Measurements from ENCODE around the gene ST6GAL1. TPM values are rescaled to one million over a fixed set of nuclear protein-coding genes. Genes with fewer than 3 reads are reported as not detected.
"Not testable (repeated sequence)": the region's sequence is repeated elsewhere in the genome, so short reads cannot be mapped to it uniquely, and the experiment has no call there.

ST6GAL1 gene
- total and polyA plus RNA-seq, 2 of the 4 experiments (the other 2 are of a cell fraction) = 1.4 to 2.9 TPM

DNA sequence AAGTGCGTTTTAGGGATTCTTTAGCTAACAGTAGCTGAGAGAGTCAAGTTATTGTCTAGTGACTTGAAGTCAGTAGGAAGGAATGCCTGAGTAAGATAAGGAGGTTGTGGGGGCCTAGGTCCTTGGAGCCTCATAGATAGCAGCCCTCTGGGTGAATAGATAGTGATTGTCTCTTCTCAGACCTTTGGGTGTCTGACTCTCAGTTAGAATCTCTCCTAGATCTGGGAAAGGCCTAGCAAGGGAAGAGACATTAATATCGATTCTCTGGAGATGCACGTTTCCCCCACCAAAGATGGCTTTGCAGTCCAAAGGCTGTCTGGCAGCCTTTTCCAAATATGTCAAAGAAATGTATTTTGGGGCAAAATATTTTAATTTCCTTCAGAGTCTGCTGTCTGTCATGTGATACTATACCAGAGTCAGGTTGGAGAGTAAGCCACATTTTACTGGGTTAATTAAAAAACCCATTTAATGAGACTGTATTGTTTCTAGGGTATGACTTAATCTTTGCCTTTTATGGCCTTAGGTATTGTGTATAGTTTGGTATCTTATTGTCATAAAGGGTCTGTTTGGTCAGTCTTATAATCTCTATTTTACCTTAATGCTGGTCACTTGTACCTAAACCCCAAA, 92.2 kb downstream of the ST6GAL1 start:
- no CpG with 5 or more reads among the region's 3 CpGs for WGBS, 2 experiments (ENCODE audit: extremely low coverage in 2 of 2, insufficient read length in 1 of 2)
- H3K4me1 ChIP-seq (ENCODE audit: control insufficient read depth, insufficient read depth, low read length) = no peaks in the 10 kb centered on the region
- dilution Hi-C loops (cut with HindIII; ENCODE audit: low sequenced_read_pairs, unreplicated experiment) = no loop called here
- TF ChIP-seq CHD1 (IDR thresholded peaks at IDR 0.05; ENCODE audit: low read depth, low read length) (no peak), RCOR1 (IDR thresholded peaks at IDR 0.05; ENCODE audit: insufficient replicate concordance, low read length) (no peak)
- no peak overlapping the region for H3K18ac ChIP-seq (ENCODE audit: low read depth, low read length)
- no peaks in the 10 kb centered on the region for H3K27me3 ChIP-seq (ENCODE audit: control insufficient read depth, insufficient read depth, low read length)
- CTCF ChIA-PET = no interaction called here
- no peak overlapping the region for H3K4ac ChIP-seq (ENCODE audit: low read depth, low read length)
- no peaks in the 10 kb centered on the region for H3K36me3 ChIP-seq (ENCODE audit: control insufficient read depth, insufficient read depth, low read length)
- H3K4me2 ChIP-seq (ENCODE audit: low read depth, low read length) = no peak overlapping the region
- no peak overlapping the region for H4K8ac ChIP-seq (ENCODE audit: low read depth in 2 of 2, low read length in 2 of 2)
- no peak overlapping the region for H2AK9ac ChIP-seq (replicated peaks; ENCODE audit: low read depth, low read length, poor library complexity)
- no peaks in the 10 kb centered on the region for H3K9me1 ChIP-seq (ENCODE audit: insufficient read depth, low read length)
- H2AFZ ChIP-seq (replicated peaks; ENCODE audit: low read length, poor library complexity) = no peak overlapping the region
- no peak overlapping the region for H3K4me3 ChIP-seq (ENCODE audit: insufficient read depth, low read depth, low read length)
- ATAC-seq (ENCODE audit: low read depth) = no peak
- no peaks in the 10 kb centered on the region for H3K9me3 ChIP-seq (ENCODE audit: control insufficient read depth, insufficient read depth, low read length)
- no peak overlapping the region for H3K9ac ChIP-seq (ENCODE audit: low read depth, low read length)
- no peak overlapping the region for H3K56ac ChIP-seq (ENCODE audit: extremely low read depth, insufficient read depth, low read length)
- H4K91ac ChIP-seq (ENCODE audit: insufficient read depth, low read depth, low read length) = no peak overlapping the region
- no peak overlapping the region for H4K5ac ChIP-seq (ENCODE audit: low read depth, low read length)
- in situ Hi-C loops (cut with MboI; ENCODE audit: low sequenced_read_pairs) = no loop called here
- H3K27ac ChIP-seq (ENCODE audit: insufficient read depth, low read length) = no peak overlapping the region
- no peak overlapping the region for H3K23ac ChIP-seq (ENCODE audit: low read depth, low read length)
- no peak overlapping the region for H3K14ac ChIP-seq (replicated peaks; ENCODE audit: low read depth, low read length)
- BruUV-seq (replicated peaks) = no TSS peak
- H2BK5ac ChIP-seq (ENCODE audit: low read depth, low read length, poor library complexity, severe bottlenecking) = no peak overlapping the region
- no peaks in the 10 kb centered on the region for H3K79me1 ChIP-seq (ENCODE audit: low read depth in 1 of 2, low read length in 2 of 2)
- H2BK20ac ChIP-seq (ENCODE audit: low read depth, low read length) = no peak overlapping the region
- H2BK120ac ChIP-seq (ENCODE audit: low read depth, low read length) = no peak overlapping the region
- intact Hi-C loops (cut with micrococcal nuclease) = no loop called here
- no peak for DNase-seq
- no peak overlapping the region for H2BK15ac ChIP-seq (ENCODE audit: low read depth, low read length)
- POLR2A ChIA-PET (ENCODE audit: unreplicated experiment) = no interaction called here
- H4K20me1 ChIP-seq (ENCODE audit: insufficient read depth, low read length) = no peaks in the 10 kb centered on the region
- H2AK5ac ChIP-seq (ENCODE audit: low read depth, low read length) = no peak overlapping the region

GRCh38 chr3:187023340-187023739, 93.0 kb downstream of the ST6GAL1 start:
- ATAC-seq (ENCODE audit: low read depth); H2AFZ ChIP-seq (replicated peaks; ENCODE audit: low read length, poor library complexity); H2BK20ac ChIP-seq (ENCODE audit: low read depth, low read length); H3K4me1 ChIP-seq (ENCODE audit: control insufficient read depth, insufficient read depth, low read length); H2AK9ac ChIP-seq (replicated peaks; ENCODE audit: low read depth, low read length, poor library complexity); H3K9me1 ChIP-seq (ENCODE audit: insufficient read depth, low read length); H4K8ac ChIP-seq (ENCODE audit: low read depth in 2 of 2, low read length in 2 of 2); H3K9ac ChIP-seq (ENCODE audit: low read depth, low read length); H2BK15ac ChIP-seq (ENCODE audit: low read depth, low read length); H3K4me3 ChIP-seq (ENCODE audit: insufficient read depth, low read depth, low read length); H4K5ac ChIP-seq (ENCODE audit: low read depth, low read length); H3K27ac ChIP-seq (ENCODE audit: insufficient read depth, low read length); H2BK120ac ChIP-seq (ENCODE audit: low read depth, low read length); H2BK5ac ChIP-seq (ENCODE audit: low read depth, low read length, poor library complexity, severe bottlenecking); H3K18ac ChIP-seq (ENCODE audit: low read depth, low read length); DNase-seq; in situ Hi-C loops (cut with MboI; ENCODE audit: low sequenced_read_pairs); H3K9me3 ChIP-seq (ENCODE audit: control insufficient read depth, insufficient read depth, low read length); H4K20me1 ChIP-seq (ENCODE audit: insufficient read depth, low read length); H3K27me3 ChIP-seq (ENCODE audit: control insufficient read depth, insufficient read depth, low read length); dilution Hi-C loops (cut with HindIII; ENCODE audit: low sequenced_read_pairs, unreplicated experiment); H3K23ac ChIP-seq (ENCODE audit: low read depth, low read length); H3K4me2 ChIP-seq (ENCODE audit: low read depth, low read length); BruUV-seq (replicated peaks); H3K36me3 ChIP-seq (ENCODE audit: control insufficient read depth, insufficient read depth, low read length); CTCF ChIA-PET; intact Hi-C loops (cut with micrococcal nuclease); H3K4ac ChIP-seq (ENCODE audit: low read depth, low read length); H3K79me1 ChIP-seq (ENCODE audit: low read depth in 1 of 2, low read length in 2 of 2); H2AK5ac ChIP-seq (ENCODE audit: low read depth, low read length); H3K14ac ChIP-seq (replicated peaks; ENCODE audit: low read depth, low read length); H4K91ac ChIP-seq (ENCODE audit: insufficient read depth, low read depth, low read length); H3K56ac ChIP-seq (ENCODE audit: extremely low read depth, insufficient read depth, low read length); POLR2A ChIA-PET (ENCODE audit: unreplicated experiment): not testable (repeated sequence)
- no CpG with 5 or more reads among the region's 2 CpGs for WGBS, 2 experiments (ENCODE audit: extremely low coverage in 2 of 2, insufficient read length in 1 of 2)
